K562 (cell line): ENCODE results near the gene DIAPH3. TPM values are rescaled to one million over a fixed set of nuclear protein-coding genes. Genes with fewer than 3 reads are reported as not detected.

Source experiments
- ATAC-seq: fragments of 200-7000 bp; cut with Tn5 transposase; 3 replicates; pipeline ENCODE4 v1.9.1; 2020; ENCODE audit warnings: moderate library complexity
- BruUV-seq: library from RNA; stranded (reverse); fragments of 400-500 nt; replicated peaks from 2 replicates; lab custom pipeline; 2021; lab: Mats Ljungman, UMichigan
- CTCF ChIA-PET: fragments of 300-600 bp; formaldehyde crosslinking; extraction: SDS; loops from one replicate; lab custom pipeline; 2021; ENCODE audit warnings: low intra/inter-chr PET ratio; lab: Yijun Ruan, JAX
- POLR2A ChIA-PET: fragments of 300-600, 350-650 bp; sonication (Branson Sonifier 250); formaldehyde crosslinking; extraction: SDS; loops from one replicate; lab custom pipeline; 2021; ENCODE audit warnings: antibody characterized with exemption, inconsistent platforms; lab: Yijun Ruan, JAX
- DNase-seq, 4 experiments: peaks; one replicate each; pipeline versions ENCODE4 v3.0.0 to v3.0.0-alpha.2; 2011 to 2018; ENCODE audit warnings: low spot score in 3 of 4, mixed read lengths in 3 of 4; ENCODE audit errors: extremely low read depth in 1 of 4
- FAIRE-seq: peaks from 2 replicates; lab custom pipeline; 2011; peaks lifted over from hg19 to GRCh38; lab: Jason Lieb, UNC
- H2AFZ ChIP-seq: 2 replicates; pipeline ENCODE4 v1.6.0; 2011; ENCODE audit warnings: low read depth, low read length, control low read depth, inconsistent platforms
- H3K27ac ChIP-seq: fragments of 200-600 bp; 3 replicates; pipeline ENCODE4 v1.8.0; 2011; ENCODE audit warnings: low read depth, mild to moderate bottlenecking, control low read depth, inconsistent platforms, low read length, moderate library complexity, mixed read lengths; ENCODE audit errors: extremely low read depth
- H3K27me3 ChIP-seq, 2 experiments: fragments of 300-600 bp in 1 of 2; 2 replicates in 1 of 2; 3 replicates in 1 of 2; pipeline versions ENCODE4 v1.6.0 to v1.8.0; 2011; ENCODE audit warnings: inconsistent platforms in 2 of 2, low read length in 2 of 2, mild to moderate bottlenecking in 1 of 2, mixed read lengths in 1 of 2, moderate library complexity in 1 of 2; ENCODE audit not compliant: control insufficient read depth in 2 of 2, insufficient read depth in 2 of 2
- H3K36me3 ChIP-seq: fragments of 300-600 bp; 3 replicates; pipeline ENCODE4 v1.8.0; 2011; ENCODE audit warnings: mild to moderate bottlenecking, low read length, inconsistent platforms; ENCODE audit not compliant: control insufficient read depth, insufficient read depth
- H3K4me1 ChIP-seq, 2 experiments: fragments of 200-600 bp in 1 of 2; replicated peaks in 1 of 2; 2 replicates in 1 of 2; 3 replicates in 1 of 2; pipeline versions ENCODE4 v1.5.1 to v1.8.0; 2011; ENCODE audit warnings: inconsistent platforms in 2 of 2, low read length in 2 of 2, mild to moderate bottlenecking in 1 of 2, mixed read lengths in 1 of 2, moderate library complexity in 1 of 2; ENCODE audit not compliant: control insufficient read depth in 2 of 2, insufficient read depth in 2 of 2
- H3K4me2 ChIP-seq: 2 replicates; pipeline ENCODE4 v1.6.1; 2011; ENCODE audit warnings: low read length, control low read depth, inconsistent platforms, mixed read lengths; ENCODE audit not compliant: insufficient read depth
- H3K4me3 ChIP-seq: fragments of 200-600 bp; sonication (generic), shearing (Covaris generic); 2 replicates; pipeline ENCODE4 v1.5.1; 2016; ENCODE audit warnings: control low read depth, inconsistent platforms
- H3K79me2 ChIP-seq: fragments of 200-600 bp; 3 replicates; pipeline ENCODE4 v1.8.0; 2011; ENCODE audit warnings: low read length, inconsistent platforms; ENCODE audit not compliant: control insufficient read depth, insufficient read depth
- H3K9ac ChIP-seq, 2 experiments: 2 replicates each; pipeline versions ENCODE4 v1.6.0 to v1.6.1; 2011; ENCODE audit warnings: low read depth in 2 of 2, low read length in 2 of 2, control low read depth in 1 of 2, inconsistent platforms in 1 of 2, mild to moderate bottlenecking in 1 of 2, mixed read lengths in 1 of 2; ENCODE audit not compliant: insufficient read depth in 1 of 2
- H3K9me1 ChIP-seq: one replicate; pipeline ENCODE4 v1.6.0; 2011; ENCODE audit warnings: inconsistent platforms, mild to moderate bottlenecking, low read length, moderate library complexity; ENCODE audit not compliant: control insufficient read depth, insufficient read depth
- H3K9me3 ChIP-seq: replicated peaks from 2 replicates; pipeline ENCODE4 v1.5.1; 2011; ENCODE audit warnings: low read depth, low read length, inconsistent platforms; ENCODE audit not compliant: control insufficient read depth, insufficient read depth
- H4K20me1 ChIP-seq: replicated peaks from 2 replicates; pipeline ENCODE4 v1.6.1; 2011; ENCODE audit warnings: low read length, inconsistent platforms, mixed read lengths; ENCODE audit not compliant: control insufficient read depth, insufficient read depth
- CEBPB ChIP-seq: fragments of 450-650 bp; IDR thresholded peaks from 2 replicates; pipeline ENCODE4 v1.6.1; 2016; ENCODE audit warnings: missing genetic modification characterization, missing compliant biosample characterization
- CEBPG ChIP-seq, 3 experiments: fragments of 200-800 bp in 1 of 3; sonication (Bioruptor generic) in 1 of 3; sonication (generic) in 1 of 3; formaldehyde crosslinking in 1 of 3; IDR thresholded peaks in 2 of 3; conservative IDR thresholded peaks in 1 of 3; 2 replicates each; pipeline versions ENCODE4 v1.6.1 to v1.8.0; 2016 to 2022; ENCODE audit warnings: missing compliant biosample characterization in 2 of 3, missing genetic modification characterization in 2 of 3, mild to moderate bottlenecking in 1 of 3, missing genetic modification reagents in 1 of 3
- ESRRA ChIP-seq: fragments of 450-650 bp; IDR thresholded peaks from 2 replicates; pipeline ENCODE4 v1.6.1; 2014; ENCODE audit warnings: low read depth, mild to moderate bottlenecking, moderate library complexity, borderline replicate concordance
- SAFB ChIP-seq: fragments of 200-400 bp; formaldehyde crosslinking; IDR thresholded peaks from 2 replicates; pipeline ENCODE4 v1.6.1; 2017; ENCODE audit warnings: low read depth, low read length, borderline replicate concordance
- TRIM24 ChIP-seq, 2 experiments: fragments of 450-650 bp; IDR thresholded peaks; 2 replicates each; pipeline ENCODE4 v1.6.1; 2016
- ZNF384 ChIP-seq: IDR thresholded peaks from 2 replicates; pipeline ENCODE4 v1.6.1; 2012; ENCODE audit warnings: low read depth, low read length, improper control_type of control experiment
- ZSCAN32 ChIP-seq: fragments of 450-650 bp; formaldehyde crosslinking; IDR thresholded peaks from 2 replicates; pipeline ENCODE4 v1.4.0; 2020; ENCODE audit warnings: mild to moderate bottlenecking, moderate library complexity
- whole genome bisulfite sequencing: fragments of 100-300 bp; shearing (Covaris generic); methylation state at CpG from one replicate; pipeline ENCODE4 v1.1.6; 2016; ENCODE audit warnings: low coverage, mixed read lengths; ENCODE audit not compliant: insufficient coverage; ENCODE audit errors: missing lambda C conversion rate; 5-methylcytosine and 5-hydroxymethylcytosine counted together
- in situ Hi-C: fragments of 300-500 bp; cut with MboI; formaldehyde crosslinking; loops from 4 replicates; pipeline ENCODE4 v1.15.0; 2018; ENCODE audit warnings: inconsistent platforms, mixed read lengths
- intact Hi-C: fragments of 100-400 bp; cut with micrococcal nuclease; formaldehyde crosslinking; loops from 2 replicates; pipeline ENCODE4 v1.14.2; 2022
- polyA plus RNA-seq, 8 experiments: library from polyadenylated mRNA; depleted of rRNA in 4 of 8; stranded (reverse) in 5 of 8; unstranded in 3 of 8; fragments of >200 nt; fragmentation: Nextera tagmentation in 2 of 8; fragmentation: Illumina TruSeq in 1 of 8; extraction: Ambion mirVana in 2 of 8; extraction: Trizol in 1 of 8; gene quantifications; 2 replicates each; pipeline versions ENCODE4 v1.2.1 to v1.2.3, GENCODE V29; 2011 to 2014; ENCODE audit warnings: inconsistent platforms in 1 of 8, missing spikeins in 1 of 8
- total RNA-seq, 7 experiments: library from RNA; depleted of rRNA in 6 of 7; stranded (reverse); fragments of >200 nt in 6 of 7; fragmentation: Illumina TruSeq in 2 of 7; extraction: Trizol in 2 of 7; gene quantifications; 2 replicates each; pipeline versions ENCODE4 v1.2.1 to v1.2.3, GENCODE V29; 2011 to 2021; ENCODE audit warnings: low replicate concordance in 1 of 7

DIAPH3 gene
- total and polyA plus RNA-seq, 9 of the 15 experiments (the other 6 are each of a cell fraction or from before 2014, with no cell fraction given) = 9.0 to 18.7 (median 14.7) TPM

- no peak overlapping the region for H2AFZ ChIP-seq
- ChIA-PET POLR2A (no interaction called here), CTCF (no interaction called here)
- no peaks in the 10 kb centered on the region for H3K27me3 ChIP-seq
- H4K20me1 ChIP-seq = no peaks in the 10 kb centered on the region
- peaks cover 0 to 11% of the 10 kb centered on the region in 2 experiments; a peak in 3 of 5 replicates for H3K4me1 ChIP-seq
- no peaks in the 10 kb centered on the region for H3K79me2 ChIP-seq
- ATAC-seq (no peak), DNase-seq (no peak), FAIRE-seq (no peak)
- 58% methylated on average over 3 of the region's 3 CpGs for WGBS
- H3K4me3 ChIP-seq = no peak overlapping the region
- TF ChIP-seq CEBPB (tag) = peak; percentile 45; the same call in 1 of the 2 replicates
- peak; percentile 53; the same call in 1 of the 2 replicates for TF ChIP-seq ZNF384
- TF ChIP-seq CEBPG (CRISPR knock-in tag; IDR thresholded peaks at IDR 0.05) = no peak
- TF ChIP-seq CEBPG (tag; conservative IDR thresholded peaks at IDR 0.05 in 1 of 2, IDR thresholded peaks at IDR 0.05 in 1 of 2) = 0 out of 4 replicates have a peak, but pooled peaks of 1 of the 2 experiments have one; percentile 33
- no peak for TF ChIP-seq ZSCAN32
- TF ChIP-seq TRIM24 (IDR thresholded peaks at IDR 0.05) = peak; percentile 44 to 60; a peak in 2 of 4 replicates
- TF ChIP-seq SAFB = no peak
- peak; percentile 93 for TF ChIP-seq ESRRA
- no peak overlapping the region for H3K4me2 ChIP-seq
- BruUV-seq = no TSS peak
- no peaks in the 10 kb centered on the region for H3K9me3 ChIP-seq
- no peak overlapping the region for H3K27ac ChIP-seq
- H3K36me3 ChIP-seq = no peaks in the 10 kb centered on the region
- no peak overlapping the region for H3K9ac ChIP-seq
- H3K9me1 ChIP-seq = no peaks in the 10 kb centered on the region
- intact Hi-C loops = no loop called here
- in situ Hi-C loops = no loop called here
Observed at GRCh38 chr13:60170414-60170813, 6.7 kb upstream of the DIAPH3 start.
